ENCODE results near the gene PCID2. TPM values are rescaled to one million over a fixed set of nuclear protein-coding genes. Genes with fewer than 3 reads are reported as not detected.

Gene PCID2
- total RNA-seq, 4 donors from 2014 or later: 24.9 to 42.1 (median 36.8) TPM

- Histone ChIP-seq H3K27ac (no peak overlapping the region), H3K4me1 (peaks cover 0 to 30% (median 0%) of the 10 kb centered on the region in 4 donors), H3K4me3 (no peak overlapping the region), H3K9me3 (no peaks in the 10 kb centered on the region), H3K36me3 (peaks cover 0 to 18% (median 0%) of the 10 kb centered on the region in 3 donors), H3K27me3 (no peaks in the 10 kb centered on the region)
- no peak for DNase-seq
- TF ChIP-seq, protein P1, sequence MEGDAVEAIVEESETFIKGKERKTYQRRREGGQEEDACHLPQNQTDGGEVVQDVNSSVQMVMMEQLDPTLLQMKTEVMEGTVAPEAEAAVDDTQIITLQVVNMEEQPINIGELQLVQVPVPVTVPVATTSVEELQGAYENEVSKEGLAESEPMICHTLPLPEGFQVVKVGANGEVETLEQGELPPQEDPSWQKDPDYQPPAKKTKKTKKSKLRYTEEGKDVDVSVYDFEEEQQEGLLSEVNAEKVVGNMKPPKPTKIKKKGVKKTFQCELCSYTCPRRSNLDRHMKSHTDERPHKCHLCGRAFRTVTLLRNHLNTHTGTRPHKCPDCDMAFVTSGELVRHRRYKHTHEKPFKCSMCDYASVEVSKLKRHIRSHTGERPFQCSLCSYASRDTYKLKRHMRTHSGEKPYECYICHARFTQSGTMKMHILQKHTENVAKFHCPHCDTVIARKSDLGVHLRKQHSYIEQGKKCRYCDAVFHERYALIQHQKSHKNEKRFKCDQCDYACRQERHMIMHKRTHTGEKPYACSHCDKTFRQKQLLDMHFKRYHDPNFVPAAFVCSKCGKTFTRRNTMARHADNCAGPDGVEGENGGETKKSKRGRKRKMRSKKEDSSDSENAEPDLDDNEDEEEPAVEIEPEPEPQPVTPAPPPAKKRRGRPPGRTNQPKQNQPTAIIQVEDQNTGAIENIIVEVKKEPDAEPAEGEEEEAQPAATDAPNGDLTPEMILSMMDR (IDR thresholded peaks at IDR 0.05): no peak
Measured at GRCh38 chr13:113218586-113218985, 10.1 kb upstream of the PCID2 start.

DNA sequence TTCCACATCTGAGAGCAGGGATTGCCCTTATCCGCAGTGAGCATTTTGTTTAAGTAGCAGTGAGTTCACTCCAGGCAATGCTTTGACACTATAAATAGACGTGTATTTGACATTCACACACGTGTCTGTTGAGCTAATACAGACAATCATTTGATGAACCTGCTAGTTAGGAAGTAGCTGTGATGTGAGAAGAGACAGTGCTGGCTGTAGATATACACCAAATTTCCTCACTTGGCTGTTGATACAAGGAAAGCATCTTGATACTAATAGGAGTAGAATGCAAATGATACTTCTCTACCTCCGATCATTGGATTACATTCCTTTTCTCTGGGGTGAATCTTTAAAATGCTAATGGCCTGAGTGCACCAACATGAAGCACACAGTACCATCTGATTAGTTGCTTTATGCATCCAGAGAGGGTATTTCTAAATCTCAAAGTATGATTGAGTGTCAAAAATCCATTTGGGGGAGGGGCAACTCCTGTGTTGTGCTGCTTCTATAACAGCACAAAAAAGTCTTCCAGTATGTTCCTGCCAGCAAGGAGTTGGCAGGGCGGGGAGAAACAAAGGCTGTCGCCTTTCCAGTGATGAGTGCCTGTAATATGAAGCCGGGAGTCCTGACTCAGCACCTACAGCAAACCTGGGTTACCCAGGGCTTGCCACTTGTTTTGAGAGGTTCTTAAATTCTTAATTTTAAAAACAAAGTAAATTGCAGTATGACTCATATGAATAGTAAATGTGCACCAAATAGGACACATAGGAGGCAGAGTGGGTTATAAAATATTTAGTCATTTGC lies 8.0 kb upstream of the PCID2 start:
- no peaks in the 10 kb centered on the region for H3K27me3 ChIP-seq
- H3K4me1 ChIP-seq: peaks cover 0 to 33% (median 0%) of the 10 kb centered on the region in 4 donors
- TF ChIP-seq, protein P1 (IDR thresholded peaks at IDR 0.05): no peak
- no peak for TF ChIP-seq POLR2A (IDR thresholded peaks at IDR 0.05)
- no peak for DNase-seq
- no peaks in the 10 kb centered on the region for H3K9me3 ChIP-seq
- H3K4me3 ChIP-seq: no peak overlapping the region
- H3K27ac ChIP-seq: peak overlapping the region in 1 of 4 donors; percentile 33
- peaks cover 0 to 15% (median 0%) of the 10 kb centered on the region in 3 donors for H3K36me3 ChIP-seq

DNA sequence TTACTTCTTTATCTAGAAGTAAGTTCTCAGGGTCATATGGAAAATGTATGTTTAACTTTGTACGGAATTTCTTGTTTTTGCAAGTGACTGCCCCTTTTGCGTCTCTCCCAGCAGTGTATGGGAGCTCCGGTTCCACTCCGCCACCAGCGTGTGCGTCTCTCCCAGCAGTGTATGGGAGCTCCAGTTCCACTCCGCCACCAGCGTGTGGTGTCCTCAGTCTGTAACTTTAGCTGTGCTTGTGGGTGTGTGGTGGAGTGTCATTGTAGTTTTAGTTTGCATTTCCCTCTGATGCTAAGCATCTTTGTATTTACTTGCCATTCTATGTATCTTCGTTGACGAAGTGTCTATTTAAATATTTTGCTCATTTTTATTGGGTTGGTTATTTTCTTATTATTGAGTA lies 3.3 kb upstream of the PCID2 start:
- Histone ChIP-seq H3K36me3 (peaks cover 0 to 11% (median 0%) of the 10 kb centered on the region in 3 donors), H3K4me3 (no peak overlapping the region), H3K9me3 (no peaks in the 10 kb centered on the region), H3K27ac (no peak overlapping the region), H3K27me3 (no peaks in the 10 kb centered on the region), H3K4me1 (peaks cover 0 to 41% (median 11%) of the 10 kb centered on the region in 4 donors)
- TF ChIP-seq POLR2A (IDR thresholded peaks at IDR 0.05): no peak
- TF ChIP-seq, protein P1 (IDR thresholded peaks at IDR 0.05): no peak
- no peak for DNase-seq

- TF ChIP-seq, protein P1 (IDR thresholded peaks at IDR 0.05): no peak
- TF ChIP-seq POLR2A (IDR thresholded peaks at IDR 0.05): no peak
- peaks cover 0 to 11% (median 0%) of the 10 kb centered on the region in 3 donors for H3K36me3 ChIP-seq
- H3K4me3 ChIP-seq: no peak overlapping the region
- H3K27ac ChIP-seq: no peak overlapping the region
- DNase-seq: no peak
- H3K9me3 ChIP-seq: no peaks in the 10 kb centered on the region
- H3K27me3 ChIP-seq: no peaks in the 10 kb centered on the region
- H3K4me1 ChIP-seq: peaks cover 0 to 42% (median 11%) of the 10 kb centered on the region in 4 donors
Measured at GRCh38 chr13:113210833-113211232, 2.4 kb upstream of the PCID2 start.

- peaks cover 0 to 46% (median 11%) of the 10 kb centered on the region in 4 donors for H3K4me1 ChIP-seq
- DNase-seq: peak; percentile 72 to 87 (median 83)
- no peaks in the 10 kb centered on the region for H3K9me3 ChIP-seq
- TF ChIP-seq, protein P1 (IDR thresholded peaks at IDR 0.05): peak in 3 of 6 experiments; percentile 7 to 26 (median 18)
- peak; percentile 13 to 17 for TF ChIP-seq POLR2A (IDR thresholded peaks at IDR 0.05)
- no peaks in the 10 kb centered on the region for H3K27me3 ChIP-seq
- H3K27ac ChIP-seq: peak overlapping the region; percentile 98 to 100 (median 98)
- peak overlapping the region; percentile 69 to 98 (median 84) for H3K4me3 ChIP-seq
- H3K36me3 ChIP-seq: peaks cover 0 to 11% (median 0%) of the 10 kb centered on the region in 3 donors
Measured at GRCh38 chr13:113209759-113210421, 1.4 kb upstream of the PCID2 start.

All from Peyer's patch (tissue), 4 donors.